ENCODE measurements around the gene VOPP1.

The VOPP1 gene

GRCh38 chr7:55504093-55504859 is 68.0 kb downstream of the VOPP1 start:
- no peak overlapping the region for H3K4me3 ChIP-seq (replicated peaks in 1 of 2; ENCODE audit: low read depth in 2 of 2, low read length in 2 of 2)
- no peak for TF ChIP-seq CTCF (IDR thresholded peaks at IDR 0.05; ENCODE audit: low read depth, low read length)

GRCh38 chr7:55502858-55503440 is 69.4 kb downstream of the VOPP1 start:
- H3K4me3 ChIP-seq (replicated peaks in 1 of 2; ENCODE audit: low read depth in 2 of 2, low read length in 2 of 2) = no peak overlapping the region
- no peak for DNase-seq (ENCODE audit: low read depth in 2 of 2)
- TF ChIP-seq CTCF (IDR thresholded peaks at IDR 0.05; ENCODE audit: low read depth, low read length) = no peak

More at GRCh38 chr7:55504093-55504859, 68.0 kb downstream of the VOPP1 start:
- peak; percentile 26 to 28 for DNase-seq (ENCODE audit: low read depth in 2 of 2)

- no peak for TF ChIP-seq CTCF (IDR thresholded peaks at IDR 0.05; ENCODE audit: low read depth, low read length)
- no peak overlapping the region for H3K4me3 ChIP-seq (replicated peaks in 1 of 2; ENCODE audit: low read depth in 2 of 2, low read length in 2 of 2)
- DNase-seq (ENCODE audit: low read depth in 2 of 2) = no peak
These were observed 70.0 kb downstream of the VOPP1 start for GRCh38 chr7:55502124-55502857.

GRCh38 chr7:55501611-55502010 is 70.7 kb downstream of the VOPP1 start:
- DNase-seq (ENCODE audit: low read depth in 2 of 2) = no peak
- H3K4me3 ChIP-seq (replicated peaks in 1 of 2; ENCODE audit: low read depth in 2 of 2, low read length in 2 of 2) = no peak overlapping the region
- no peak for TF ChIP-seq CTCF (IDR thresholded peaks at IDR 0.05; ENCODE audit: low read depth, low read length)

- no peak for DNase-seq (ENCODE audit: low read depth in 2 of 2)
- no peak overlapping the region for H3K4me3 ChIP-seq (replicated peaks in 1 of 2; ENCODE audit: low read depth in 2 of 2, low read length in 2 of 2)
- no peak for TF ChIP-seq CTCF (IDR thresholded peaks at IDR 0.05; ENCODE audit: low read depth, low read length)
These were observed 72.1 kb downstream of the VOPP1 start for GRCh38 chr7:55500117-55500756.

GRCh38 chr7:55499591-55499990 is 72.7 kb downstream of the VOPP1 start:
- no peak for TF ChIP-seq CTCF (IDR thresholded peaks at IDR 0.05; ENCODE audit: low read depth, low read length)
- DNase-seq (ENCODE audit: low read depth in 2 of 2) = no peak
- H3K4me3 ChIP-seq (replicated peaks in 1 of 2; ENCODE audit: low read depth in 2 of 2, low read length in 2 of 2) = no peak overlapping the region

Data from cardiac fibroblast (primary cell).